ENCODE results near the gene UNC5A. TPM values are rescaled to one million over a fixed set of nuclear protein-coding genes. Genes with fewer than 3 reads are reported as not detected.

Gene UNC5A
- total RNA-seq, 1 donor from 2014 or later = 0.21 TPM

GRCh38 chr5:176891331-176891958 lies 81.1 kb downstream of the UNC5A start:
- intact Hi-C loops (cut with DNase I) = no loop called here
- no peak overlapping the region for H3K27ac ChIP-seq
- no peaks in the 10 kb centered on the region for H3K36me3 ChIP-seq
- no peak for TF ChIP-seq CTCF (IDR thresholded peaks at IDR 0.05)
- H3K4me1 ChIP-seq = peaks cover 11% of the 10 kb centered on the region
- H3K27me3 ChIP-seq (ENCODE audit: low read depth) = no peaks in the 10 kb centered on the region
- ATAC-seq = no peak
- H3K9me3 ChIP-seq = no peaks in the 10 kb centered on the region
- DNase-seq = no peak
- no peak overlapping the region for H3K4me3 ChIP-seq

DNA sequence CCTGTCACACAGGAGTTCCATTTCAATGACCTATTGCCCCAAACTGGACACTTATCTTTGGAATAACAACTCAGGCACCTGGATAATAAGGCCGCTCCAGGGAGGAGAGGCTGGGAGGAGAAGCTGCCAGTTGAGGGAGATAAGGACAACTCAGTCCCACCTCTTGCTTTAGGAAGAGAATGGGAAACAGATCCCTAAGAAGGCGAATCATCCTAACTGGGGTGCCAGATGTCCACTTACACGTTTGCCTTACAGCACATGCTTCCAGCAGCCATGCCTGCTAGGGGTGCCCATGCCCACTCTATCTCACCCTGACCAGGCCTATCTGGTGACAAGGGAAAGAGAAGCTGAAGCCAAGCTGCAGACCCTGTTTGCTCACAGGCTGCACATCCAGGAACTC lies 82.3 kb downstream of the UNC5A start:
- ATAC-seq (no peak), DNase-seq (no peak)
- TF ChIP-seq CTCF (IDR thresholded peaks at IDR 0.05) = no peak
- Histone ChIP-seq H3K27me3 (ENCODE audit: low read depth) (no peaks in the 10 kb centered on the region), H3K36me3 (no peaks in the 10 kb centered on the region), H3K4me1 (peaks cover 16% of the 10 kb centered on the region), H3K9me3 (no peaks in the 10 kb centered on the region), H3K27ac (no peak overlapping the region), H3K4me3 (no peak overlapping the region)
- intact Hi-C loops (cut with DNase I) = no loop called here

- no peak for DNase-seq
- H3K27ac ChIP-seq = no peak overlapping the region
- no peak for ATAC-seq
- intact Hi-C loops (cut with DNase I) = no loop called here
- TF ChIP-seq CTCF (IDR thresholded peaks at IDR 0.05) = no peak
- H3K36me3 ChIP-seq = no peaks in the 10 kb centered on the region
- no peaks in the 10 kb centered on the region for H3K9me3 ChIP-seq
- no peak overlapping the region for H3K4me3 ChIP-seq
- H3K4me1 ChIP-seq = peaks cover 23% of the 10 kb centered on the region
- H3K27me3 ChIP-seq (ENCODE audit: low read depth) = no peaks in the 10 kb centered on the region
Observed at GRCh38 chr5:176894298-176894697, 83.9 kb downstream of the UNC5A start.

- Histone ChIP-seq H3K27me3 (ENCODE audit: low read depth) (no peaks in the 10 kb centered on the region), H3K27ac (peak overlapping the region; percentile 49), H3K4me3 (no peak overlapping the region), H3K36me3 (no peaks in the 10 kb centered on the region), H3K9me3 (no peaks in the 10 kb centered on the region), H3K4me1 (peaks cover 39% of the 10 kb centered on the region)
- DNase-seq (no peak), ATAC-seq (no peak)
- intact Hi-C loops (cut with DNase I) = no loop called here
- TF ChIP-seq CTCF (IDR thresholded peaks at IDR 0.05) = no peak
Observed at GRCh38 chr5:176895831-176896230, 85.5 kb downstream of the UNC5A start.

- intact Hi-C loops (cut with DNase I) = no loop called here
- Histone ChIP-seq H3K9me3 (no peaks in the 10 kb centered on the region), H3K4me1 (peaks cover 47% of the 10 kb centered on the region), H3K27me3 (ENCODE audit: low read depth) (no peaks in the 10 kb centered on the region), H3K36me3 (peaks cover 2% of the 10 kb centered on the region), H3K27ac (no peak overlapping the region), H3K4me3 (peak overlapping the region; percentile 43)
- ATAC-seq = no peak
- TF ChIP-seq CTCF (IDR thresholded peaks at IDR 0.05) = no peak
- DNase-seq = no peak
Observed at GRCh38 chr5:176897263-176897662, 86.9 kb downstream of the UNC5A start.

All from lower lobe of right lung (tissue), 2 donors.